CD14-positive monocyte (primary cell): ENCODE measurements around the gene FAXDC2. TPM values are rescaled to one million over a fixed set of nuclear protein-coding genes. Genes with fewer than 3 reads are reported as not detected.

Experiments used
- DNase-seq, 3 donors: peaks; one replicate each; pipeline ENCODE4 v3.0.0-alpha.2; 2011 to 2022
- H2AFZ ChIP-seq: 2 replicates; pipeline ENCODE4 v1.6.0; 2012; ENCODE audit warnings: mild to moderate bottlenecking, low read depth, low read length, inconsistent platforms; ENCODE audit not compliant: insufficient read depth, poor library complexity, severe bottlenecking
- H3K27ac ChIP-seq, 2 donors: 1 replicate in 1 of 2; 2 replicates in 1 of 2; pipeline ENCODE4 v1.5.1; 2012 to 2013; ENCODE audit warnings: low read length in 2 of 2, control low read depth in 1 of 2, inconsistent platforms in 1 of 2, low read depth in 1 of 2, mild to moderate bottlenecking in 1 of 2
- H3K27me3 ChIP-seq, 2 donors: one replicate each; pipeline versions ENCODE4 v1.6.0 to v1.6.1; 2011 to 2013; ENCODE audit warnings: low read length in 2 of 2; ENCODE audit not compliant: control insufficient read depth in 2 of 2, insufficient read depth in 2 of 2
- H3K36me3 ChIP-seq, 2 donors: replicated peaks in 1 of 2; 1 replicate in 1 of 2; 2 replicates in 1 of 2; pipeline versions ENCODE4 v1.5.1 to v1.6.1; 2012 to 2013; ENCODE audit warnings: low read length in 2 of 2, control low read depth in 1 of 2, inconsistent platforms in 1 of 2, mild to moderate bottlenecking in 1 of 2; ENCODE audit not compliant: insufficient read depth in 2 of 2, control insufficient read depth in 1 of 2
- H3K4me1 ChIP-seq, 2 donors: 1 replicate in 1 of 2; 2 replicates in 1 of 2; pipeline versions ENCODE4 v1.5.1 to v1.6.1; 2012 to 2013; ENCODE audit warnings: low read length in 2 of 2, control low read depth in 1 of 2, inconsistent platforms in 1 of 2, mild to moderate bottlenecking in 1 of 2, moderate library complexity in 1 of 2; ENCODE audit not compliant: insufficient read depth in 2 of 2, control insufficient read depth in 1 of 2
- H3K4me2 ChIP-seq: replicated peaks from 2 replicates; pipeline ENCODE3; 2012; ENCODE audit warnings: low read length, moderate library complexity, mild to moderate bottlenecking; ENCODE audit not compliant: poor library complexity, severe bottlenecking; ENCODE audit errors: extremely low read depth
- H3K4me3 ChIP-seq, 3 experiments: fragments of 200-600 bp in 1 of 3; sonication (generic) in 1 of 3; replicated peaks in 1 of 3; 1 replicate in 2 of 3; 2 replicates in 1 of 3; pipeline ENCODE4 v1.5.1; 2011 to 2013; ENCODE audit warnings: low read length in 3 of 3, mild to moderate bottlenecking in 3 of 3, control low read depth in 2 of 3, low read depth in 2 of 3, inconsistent platforms in 1 of 3, moderate library complexity in 1 of 3
- H3K79me2 ChIP-seq: 2 replicates; pipeline ENCODE4 v1.6.0; 2012; ENCODE audit warnings: mild to moderate bottlenecking, control low read depth, inconsistent platforms, low read length, moderate library complexity; ENCODE audit not compliant: insufficient read depth
- H3K9ac ChIP-seq: 2 replicates; pipeline ENCODE4 v1.6.0; 2017; ENCODE audit warnings: low read length, mild to moderate bottlenecking; ENCODE audit not compliant: insufficient read depth, poor library complexity, severe bottlenecking
- H3K9me3 ChIP-seq, 2 donors: replicated peaks in 1 of 2; 1 replicate in 1 of 2; 2 replicates in 1 of 2; pipeline versions ENCODE4 v1.5.1 to v1.6.1; 2012 to 2013; ENCODE audit warnings: low read length in 2 of 2, control low read depth in 1 of 2; ENCODE audit not compliant: control insufficient read depth in 1 of 2, insufficient read depth in 1 of 2
- H4K20me1 ChIP-seq: 2 replicates; pipeline ENCODE4 v1.6.0; 2012; ENCODE audit warnings: mild to moderate bottlenecking, low read length, control low read depth, moderate library complexity; ENCODE audit not compliant: insufficient read depth
- H3K27ac Mint-ChIP-seq, 7 donors: one replicate each; pipeline ENCODE4 v1.8.0; 2020; ENCODE audit warnings: mild to moderate bottlenecking in 7 of 7, mixed read lengths in 7 of 7, moderate library complexity in 6 of 7, inconsistent platforms in 2 of 7
- H3K27me3 Mint-ChIP-seq, 3 donors: one replicate each; pipeline ENCODE4 v1.8.0; 2021 to 2022; ENCODE audit warnings: low read depth in 3 of 3, mild to moderate bottlenecking in 3 of 3, mixed read lengths in 3 of 3, moderate library complexity in 3 of 3, inconsistent platforms in 1 of 3
- H3K36me3 Mint-ChIP-seq, 2 donors: one replicate each; pipeline ENCODE4 v1.8.0; 2020; ENCODE audit warnings: mixed read lengths in 2 of 2, inconsistent platforms in 1 of 2, mild to moderate bottlenecking in 1 of 2
- H3K4me1 Mint-ChIP-seq: one replicate; pipeline ENCODE4 v1.8.0; 2020; ENCODE audit warnings: mild to moderate bottlenecking, mixed read lengths
- H3K4me3 Mint-ChIP-seq, 2 donors: one replicate each; pipeline ENCODE4 v1.8.0; 2020; ENCODE audit warnings: mild to moderate bottlenecking in 2 of 2, mixed read lengths in 2 of 2, moderate library complexity in 1 of 2
- H3K9me3 Mint-ChIP-seq, 7 donors: one replicate each; pipeline ENCODE4 v1.8.0; 2020 to 2022; ENCODE audit warnings: mixed read lengths in 7 of 7, mild to moderate bottlenecking in 6 of 7, moderate library complexity in 6 of 7, inconsistent platforms in 2 of 7
- WGBS: methylation state at CpG from one replicate; pipeline ENCODE4 v1.1.5; 2013; ENCODE audit warnings: missing lambda C conversion rate; ENCODE audit not compliant: insufficient coverage; 5-methylcytosine and 5-hydroxymethylcytosine counted together
- intact Hi-C, 2 donors: fragments of 100-400 bp; cut with micrococcal nuclease; formaldehyde crosslinking; loops; one replicate each; pipeline versions ENCODE4 v1.15.0 to v1.15.1; 2023
- polyA minus RNA-seq: library from RNA; depleted of rRNA, polyadenylated mRNA; stranded (reverse); fragments of >200 nt; gene quantifications from 2 replicates; pipeline ENCODE4 v1.2.3, GENCODE V29; 2012
- polyA plus RNA-seq, 3 donors: library from polyadenylated mRNA; depleted of rRNA in 1 of 3; unstranded in 2 of 3; stranded (reverse) in 1 of 3; fragments of 300-500 nt in 2 of 3; fragments of >200 nt in 1 of 3; fragmentation: Illumina TruSeq in 2 of 3; gene quantifications; 1 replicate in 2 of 3; 2 replicates in 1 of 3; pipeline ENCODE4 v1.2.3, GENCODE V29; 2012 to 2021
- total RNA-seq, 12 experiments: library from RNA in 1 of 12; stranded (reverse) in 1 of 12; fragments of 120-200 nt in 1 of 12; gene quantifications; one replicate each; pipeline ENCODE4 v1.2.4 and lab custom pipeline; 2013 to 2026; ENCODE audit warnings: mixed read lengths in 6 of 12, inconsistent platforms in 1 of 12
- TF ChIP-seq, protein P1 (sequence below): fragments of 200-600 bp; IDR thresholded peaks from one replicate; pipeline ENCODE4 v1.8.0; 2022; ENCODE audit warnings: antibody characterized with exemption, mild to moderate bottlenecking

Gene FAXDC2, protein sequence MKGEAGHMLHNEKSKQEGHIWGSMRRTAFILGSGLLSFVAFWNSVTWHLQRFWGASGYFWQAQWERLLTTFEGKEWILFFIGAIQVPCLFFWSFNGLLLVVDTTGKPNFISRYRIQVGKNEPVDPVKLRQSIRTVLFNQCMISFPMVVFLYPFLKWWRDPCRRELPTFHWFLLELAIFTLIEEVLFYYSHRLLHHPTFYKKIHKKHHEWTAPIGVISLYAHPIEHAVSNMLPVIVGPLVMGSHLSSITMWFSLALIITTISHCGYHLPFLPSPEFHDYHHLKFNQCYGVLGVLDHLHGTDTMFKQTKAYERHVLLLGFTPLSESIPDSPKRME
- total RNA-seq (2013) = 2.8 TPM
- polyA plus RNA-seq (1 to 10 TPM in 1 of 3 donors, under 1 TPM in 2; 0.30 to 1.4 (median 0.60) TPM), polyA minus RNA-seq (1.2 and 1.5 TPM in 2 replicates), total RNA-seq (lab: John Stamatoyannopoulos, UW) (0.12 to 4.8 (median 1.6) reads per million in 11 experiments)

DNA sequence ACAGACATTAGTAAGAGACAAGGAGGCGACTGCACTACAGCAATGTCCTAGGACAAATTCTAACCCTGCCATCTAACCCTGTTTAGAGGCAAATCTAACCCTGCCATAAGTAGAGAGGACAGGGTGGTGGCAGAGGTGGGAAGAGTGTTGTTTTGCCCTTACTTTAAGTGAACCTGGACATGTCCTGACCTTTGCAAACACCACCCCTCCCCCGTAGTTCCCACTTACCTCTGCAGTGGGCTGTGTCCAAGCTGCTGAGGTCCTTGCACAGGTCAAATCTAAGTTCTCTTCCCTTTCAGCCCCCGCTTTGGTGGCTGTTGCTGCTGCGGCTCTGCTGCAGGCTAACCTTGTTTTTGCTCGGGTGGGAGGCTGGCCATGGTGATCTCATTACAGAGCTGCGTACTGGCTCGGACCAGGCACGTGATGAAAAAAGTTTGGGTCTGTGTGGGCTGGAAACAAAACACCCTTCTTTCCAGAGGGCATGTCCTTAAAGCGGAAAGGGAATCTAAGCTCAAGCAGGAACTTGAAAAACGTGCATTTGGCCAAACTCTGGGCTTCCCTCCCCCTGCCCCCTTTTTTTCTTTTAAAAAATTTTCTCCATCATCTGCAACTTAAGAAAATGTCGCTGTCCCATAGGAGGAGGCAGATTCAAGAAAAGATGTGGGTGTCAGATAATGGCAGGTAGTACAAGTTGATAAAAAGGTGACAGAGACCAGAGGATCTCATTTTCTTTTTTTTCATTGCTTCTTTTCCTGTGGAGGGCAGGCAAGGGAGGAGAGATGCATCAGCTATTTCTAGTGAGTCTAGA lies at the start of gene FAXDC2:
Gene FAXDC2 (minus strand): TSS at position 349 of the 808 bp plus-strand sequence. CDS start 12,425 bp downstream, outside the sequence.
- peaks cover 0 to 2% (median 0%) of the 10 kb centered on the region in 3 donors for H3K27me3 Mint-ChIP-seq
- no peaks in the 10 kb centered on the region for H4K20me1 ChIP-seq
- peak within 1 kb of the TSS; percentile 75 for H2AFZ ChIP-seq
- H3K4me3 ChIP-seq = peak within 1 kb of the TSS; percentile 3 to 70 (median 30)
- peak within 1 kb of the TSS; percentile 68 for H3K4me2 ChIP-seq
- no peaks in the 10 kb centered on the region for H3K36me3 ChIP-seq
- peak within 1 kb of the TSS in 6 of 7 donors; percentile 26 to 76 (median 51) for H3K27ac Mint-ChIP-seq
- peak in 1 of 3 donors; percentile 22 for DNase-seq
- no peaks in the 10 kb centered on the region for H3K36me3 Mint-ChIP-seq
- H3K4me3 Mint-ChIP-seq = peak within 1 kb of the TSS; percentile 79 to 94
- H3K9me3 Mint-ChIP-seq = peaks cover 0 to 2% (median 0%) of the 10 kb centered on the region in 7 donors
- peak within 1 kb of the TSS; percentile 24 for H3K9ac ChIP-seq
- H3K27me3 ChIP-seq = no peaks in the 10 kb centered on the region
- 0% methylated on average over 5 of the region's 11 CpGs for WGBS
- peaks cover 23% of the 10 kb centered on the region for H3K4me1 Mint-ChIP-seq
- H3K79me2 ChIP-seq = no peaks in the 10 kb centered on the region
- H3K9me3 ChIP-seq = no peaks in the 10 kb centered on the region
- peaks cover 19 to 20% of the 10 kb centered on the region in 2 donors for H3K4me1 ChIP-seq
- intact Hi-C loops = loop anchor here in 1 of 2 donors (10.0 kb wide), 1 partner anchor 166 kb away; no protein-coding TSS in a partner anchor
- H3K27ac ChIP-seq = peak within 1 kb of the TSS in 1 of 2 donors; percentile 34
- TF ChIP-seq, protein P1, sequence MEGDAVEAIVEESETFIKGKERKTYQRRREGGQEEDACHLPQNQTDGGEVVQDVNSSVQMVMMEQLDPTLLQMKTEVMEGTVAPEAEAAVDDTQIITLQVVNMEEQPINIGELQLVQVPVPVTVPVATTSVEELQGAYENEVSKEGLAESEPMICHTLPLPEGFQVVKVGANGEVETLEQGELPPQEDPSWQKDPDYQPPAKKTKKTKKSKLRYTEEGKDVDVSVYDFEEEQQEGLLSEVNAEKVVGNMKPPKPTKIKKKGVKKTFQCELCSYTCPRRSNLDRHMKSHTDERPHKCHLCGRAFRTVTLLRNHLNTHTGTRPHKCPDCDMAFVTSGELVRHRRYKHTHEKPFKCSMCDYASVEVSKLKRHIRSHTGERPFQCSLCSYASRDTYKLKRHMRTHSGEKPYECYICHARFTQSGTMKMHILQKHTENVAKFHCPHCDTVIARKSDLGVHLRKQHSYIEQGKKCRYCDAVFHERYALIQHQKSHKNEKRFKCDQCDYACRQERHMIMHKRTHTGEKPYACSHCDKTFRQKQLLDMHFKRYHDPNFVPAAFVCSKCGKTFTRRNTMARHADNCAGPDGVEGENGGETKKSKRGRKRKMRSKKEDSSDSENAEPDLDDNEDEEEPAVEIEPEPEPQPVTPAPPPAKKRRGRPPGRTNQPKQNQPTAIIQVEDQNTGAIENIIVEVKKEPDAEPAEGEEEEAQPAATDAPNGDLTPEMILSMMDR = no peak

DNA sequence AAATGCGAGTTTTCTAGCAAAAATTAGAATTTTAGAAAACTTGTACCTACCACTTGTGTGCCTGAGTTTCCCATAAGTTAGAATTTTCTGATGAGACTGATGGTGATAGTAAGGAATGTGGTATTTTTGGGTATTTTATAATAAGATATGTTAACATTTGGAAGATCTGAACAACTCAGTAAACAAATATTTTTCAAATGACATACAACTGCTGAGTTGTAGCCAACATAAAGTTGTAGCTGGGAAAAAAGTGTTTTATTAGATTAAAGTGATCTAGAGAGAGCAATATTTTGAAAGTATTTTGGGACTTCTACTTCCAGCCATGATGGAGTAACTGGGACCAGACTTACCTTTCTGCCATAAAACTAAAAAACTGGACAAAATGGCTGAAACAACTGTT lies 49.7 kb upstream of the FAXDC2 start:
- Histone ChIP-seq H3K4me1 (no peaks in the 10 kb centered on the region), H3K36me3 (peaks cover 60 to 98% of the 10 kb centered on the region in 2 donors), H3K79me2 (no peaks in the 10 kb centered on the region), H4K20me1 (no peaks in the 10 kb centered on the region), H3K4me2 (no peak overlapping the region), H2AFZ (no peak overlapping the region), H3K9me3 (no peaks in the 10 kb centered on the region), H3K9ac (no peak overlapping the region), H3K27ac (no peak overlapping the region), H3K4me3 (no peak overlapping the region), H3K27me3 (no peaks in the 10 kb centered on the region)
- TF ChIP-seq, protein P1 = no peak
- WGBS = no CpG with 5 or more reads among the region's 1 CpG
- intact Hi-C loops = no loop called here
- H3K27ac Mint-ChIP-seq = no peak overlapping the region
- no peak overlapping the region for H3K4me3 Mint-ChIP-seq
- no peaks in the 10 kb centered on the region for H3K4me1 Mint-ChIP-seq
- no peaks in the 10 kb centered on the region for H3K9me3 Mint-ChIP-seq
- no peaks in the 10 kb centered on the region for H3K27me3 Mint-ChIP-seq
- no peak for DNase-seq
- H3K36me3 Mint-ChIP-seq = peaks cover 78 to 91% of the 10 kb centered on the region in 2 donors
